ENCODE data around the gene GPR33. TPM values are rescaled to one million over a fixed set of nuclear protein-coding genes. Genes with fewer than 3 reads are reported as not detected.
A peak's percentile ranks its signal among the peaks of the same experiment; 100 is the strongest.

The GPR33 gene
- total RNA-seq, 1 donor from 2014 or later, result not detected

DNA sequence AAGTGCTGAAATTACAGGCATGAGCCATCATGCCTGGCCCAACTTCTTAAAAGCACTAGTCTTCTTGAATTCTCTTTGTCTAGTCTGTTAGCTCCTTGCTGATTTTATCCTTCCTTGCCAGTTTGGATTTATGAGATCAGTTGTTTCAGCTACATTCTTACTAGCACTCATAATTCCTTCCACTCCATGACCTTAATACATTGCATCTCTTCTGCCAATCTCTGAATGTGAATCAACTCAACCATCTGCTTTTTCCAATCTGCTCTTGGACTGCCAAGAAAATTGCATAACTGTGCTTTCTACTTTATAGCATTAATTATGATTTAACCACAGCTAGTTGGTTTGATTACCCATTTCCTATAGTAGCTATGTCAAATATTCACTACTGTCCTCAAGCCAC, 52.6 kb downstream of the GPR33 start:
- DNase-seq, result no peak
- intact Hi-C loops (cut with micrococcal nuclease), result no loop called here
- TF ChIP-seq, protein P1, sequence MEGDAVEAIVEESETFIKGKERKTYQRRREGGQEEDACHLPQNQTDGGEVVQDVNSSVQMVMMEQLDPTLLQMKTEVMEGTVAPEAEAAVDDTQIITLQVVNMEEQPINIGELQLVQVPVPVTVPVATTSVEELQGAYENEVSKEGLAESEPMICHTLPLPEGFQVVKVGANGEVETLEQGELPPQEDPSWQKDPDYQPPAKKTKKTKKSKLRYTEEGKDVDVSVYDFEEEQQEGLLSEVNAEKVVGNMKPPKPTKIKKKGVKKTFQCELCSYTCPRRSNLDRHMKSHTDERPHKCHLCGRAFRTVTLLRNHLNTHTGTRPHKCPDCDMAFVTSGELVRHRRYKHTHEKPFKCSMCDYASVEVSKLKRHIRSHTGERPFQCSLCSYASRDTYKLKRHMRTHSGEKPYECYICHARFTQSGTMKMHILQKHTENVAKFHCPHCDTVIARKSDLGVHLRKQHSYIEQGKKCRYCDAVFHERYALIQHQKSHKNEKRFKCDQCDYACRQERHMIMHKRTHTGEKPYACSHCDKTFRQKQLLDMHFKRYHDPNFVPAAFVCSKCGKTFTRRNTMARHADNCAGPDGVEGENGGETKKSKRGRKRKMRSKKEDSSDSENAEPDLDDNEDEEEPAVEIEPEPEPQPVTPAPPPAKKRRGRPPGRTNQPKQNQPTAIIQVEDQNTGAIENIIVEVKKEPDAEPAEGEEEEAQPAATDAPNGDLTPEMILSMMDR (IDR thresholded peaks at IDR 0.05; ENCODE audit: borderline replicate concordance), result no peak
- Histone ChIP-seq H3K9me3 (replicated peaks) (peaks cover 8% of the 10 kb centered on the region), H3K27me3 (ENCODE audit: low read depth) (no peaks in the 10 kb centered on the region), H3K36me3 (no peaks in the 10 kb centered on the region), H3K4me1 (peaks cover 2% of the 10 kb centered on the region), H3K27ac (replicated peaks) (peak overlapping the region; percentile 60), H3K4me3 (no peak overlapping the region)

Other genes with a start within 250 kb of the GPR33 start
- gene HEATR5A, start 67.5 kb downstream of the GPR33 start, total RNA-seq, result 51.8 TPM
- 6.9 TPM for gene DTD2, start 30.5 kb downstream of the GPR33 start, total RNA-seq
- 32.2 TPM for gene NUBPL, start 73.4 kb upstream of the GPR33 start, total RNA-seq